ENCODE measurements around the gene TTC21B.

TTC21B gene

DNA sequence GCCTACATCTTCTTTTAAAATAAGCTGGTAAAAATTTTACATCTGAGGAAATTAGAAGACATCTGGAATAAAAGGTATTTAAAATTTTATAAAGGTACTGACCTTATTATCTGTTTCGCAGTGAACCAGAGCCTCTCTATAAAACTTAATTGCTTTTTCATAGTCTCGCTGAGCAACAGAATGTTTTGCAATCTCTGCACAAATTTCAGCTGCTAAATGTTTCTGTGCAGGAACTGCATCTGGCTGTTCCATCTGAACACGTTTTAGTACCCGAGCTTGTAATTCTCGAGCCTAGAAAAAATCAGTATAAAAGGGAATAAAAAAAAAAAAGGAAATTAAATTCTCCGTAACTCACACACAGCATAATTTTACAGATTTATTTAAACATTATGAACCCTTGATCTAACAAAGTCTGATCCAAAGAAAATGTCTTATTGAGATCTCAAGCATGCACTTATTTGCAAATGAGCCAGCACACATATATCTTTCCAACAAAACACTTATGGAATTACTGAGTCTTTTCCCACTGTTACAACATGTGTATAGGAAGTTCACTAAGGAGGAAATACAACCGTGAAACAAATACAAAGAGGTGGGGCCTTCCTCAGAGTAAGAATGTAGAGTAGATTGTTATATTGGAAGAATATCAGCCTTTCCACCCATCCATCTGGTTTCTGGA, 51.8 kb downstream of the TTC21B start:
- Histone ChIP-seq H3K27me3 (ENCODE audit: insufficient read depth, low read length) (no peaks in the 10 kb centered on the region), H3K4me3 (ENCODE audit: low read depth, low read length, poor library complexity, severe bottlenecking) (no peak overlapping the region), H3K9ac (ENCODE audit: low read length) (no peak overlapping the region), H3K4me2 (ENCODE audit: low read length) (no peak overlapping the region), H2AFZ (ENCODE audit: low read length) (no peak overlapping the region), H3K79me2 (ENCODE audit: insufficient read depth, low read length) (no peaks in the 10 kb centered on the region), H3K9me3 (ENCODE audit: low read length) (no peaks in the 10 kb centered on the region), H3K9me2 (ENCODE audit: low read depth, low read length) (no peaks in the 10 kb centered on the region), H4K20me1 (ENCODE audit: insufficient read depth, low read length) (no peaks in the 10 kb centered on the region), H3F3A (ENCODE audit: insufficient read depth, low read length) (no peaks in the 10 kb centered on the region), H3K27ac (ENCODE audit: low read depth, low read length, poor library complexity, severe bottlenecking) (no peak overlapping the region), H3K36me3 (ENCODE audit: insufficient read depth, low read length) (peaks cover 33% of the 10 kb centered on the region; the same call in 1 of the 2 replicates), H3K4me1 (ENCODE audit: insufficient read depth, low read length, severe bottlenecking) (no peaks in the 10 kb centered on the region)
- TF ChIP-seq, protein P1, sequence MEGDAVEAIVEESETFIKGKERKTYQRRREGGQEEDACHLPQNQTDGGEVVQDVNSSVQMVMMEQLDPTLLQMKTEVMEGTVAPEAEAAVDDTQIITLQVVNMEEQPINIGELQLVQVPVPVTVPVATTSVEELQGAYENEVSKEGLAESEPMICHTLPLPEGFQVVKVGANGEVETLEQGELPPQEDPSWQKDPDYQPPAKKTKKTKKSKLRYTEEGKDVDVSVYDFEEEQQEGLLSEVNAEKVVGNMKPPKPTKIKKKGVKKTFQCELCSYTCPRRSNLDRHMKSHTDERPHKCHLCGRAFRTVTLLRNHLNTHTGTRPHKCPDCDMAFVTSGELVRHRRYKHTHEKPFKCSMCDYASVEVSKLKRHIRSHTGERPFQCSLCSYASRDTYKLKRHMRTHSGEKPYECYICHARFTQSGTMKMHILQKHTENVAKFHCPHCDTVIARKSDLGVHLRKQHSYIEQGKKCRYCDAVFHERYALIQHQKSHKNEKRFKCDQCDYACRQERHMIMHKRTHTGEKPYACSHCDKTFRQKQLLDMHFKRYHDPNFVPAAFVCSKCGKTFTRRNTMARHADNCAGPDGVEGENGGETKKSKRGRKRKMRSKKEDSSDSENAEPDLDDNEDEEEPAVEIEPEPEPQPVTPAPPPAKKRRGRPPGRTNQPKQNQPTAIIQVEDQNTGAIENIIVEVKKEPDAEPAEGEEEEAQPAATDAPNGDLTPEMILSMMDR (IDR thresholded peaks at IDR 0.05; ENCODE audit: low read length), result no peak
- TF ChIP-seq EZH2 (IDR thresholded peaks at IDR 0.05; ENCODE audit: borderline replicate concordance, low read length), result no peak

GRCh38 chr2:165899311-165899710, 54.3 kb downstream of the TTC21B start:
- Histone ChIP-seq H2AFZ (ENCODE audit: low read length) (no peak overlapping the region), H3K9ac (ENCODE audit: low read length) (no peak overlapping the region), H3K4me1 (ENCODE audit: insufficient read depth, low read length, severe bottlenecking) (no peaks in the 10 kb centered on the region), H3K4me3 (ENCODE audit: low read depth, low read length, poor library complexity, severe bottlenecking) (no peak overlapping the region), H3K36me3 (ENCODE audit: insufficient read depth, low read length) (peaks cover 30% of the 10 kb centered on the region; the same call in 1 of the 2 replicates), H3F3A (ENCODE audit: insufficient read depth, low read length) (no peaks in the 10 kb centered on the region), H3K9me2 (ENCODE audit: low read depth, low read length) (no peaks in the 10 kb centered on the region), H3K27me3 (ENCODE audit: insufficient read depth, low read length) (no peaks in the 10 kb centered on the region), H3K4me2 (ENCODE audit: low read length) (no peak overlapping the region), H3K79me2 (ENCODE audit: insufficient read depth, low read length) (no peaks in the 10 kb centered on the region), H4K20me1 (ENCODE audit: insufficient read depth, low read length) (no peaks in the 10 kb centered on the region), H3K27ac (ENCODE audit: low read depth, low read length, poor library complexity, severe bottlenecking) (no peak overlapping the region), H3K9me3 (ENCODE audit: low read length) (no peaks in the 10 kb centered on the region)
- TF ChIP-seq EZH2 (IDR thresholded peaks at IDR 0.05; ENCODE audit: borderline replicate concordance, low read length), result no peak
- TF ChIP-seq, protein P1 (IDR thresholded peaks at IDR 0.05; ENCODE audit: low read length), result no peak

- Histone ChIP-seq H3K27ac (ENCODE audit: low read depth, low read length, poor library complexity, severe bottlenecking) (no peak overlapping the region), H3K79me2 (ENCODE audit: insufficient read depth, low read length) (no peaks in the 10 kb centered on the region), H3K9me2 (ENCODE audit: low read depth, low read length) (no peaks in the 10 kb centered on the region), H3K9me3 (ENCODE audit: low read length) (no peaks in the 10 kb centered on the region), H3K4me2 (ENCODE audit: low read length) (no peak overlapping the region), H3F3A (ENCODE audit: insufficient read depth, low read length) (no peaks in the 10 kb centered on the region), H2AFZ (ENCODE audit: low read length) (no peak overlapping the region), H3K9ac (ENCODE audit: low read length) (no peak overlapping the region), H3K4me3 (ENCODE audit: low read depth, low read length, poor library complexity, severe bottlenecking) (no peak overlapping the region), H4K20me1 (ENCODE audit: insufficient read depth, low read length) (no peaks in the 10 kb centered on the region), H3K27me3 (ENCODE audit: insufficient read depth, low read length) (no peaks in the 10 kb centered on the region), H3K4me1 (ENCODE audit: insufficient read depth, low read length, severe bottlenecking) (no peaks in the 10 kb centered on the region), H3K36me3 (ENCODE audit: insufficient read depth, low read length) (peaks cover 30% of the 10 kb centered on the region; the same call in 1 of the 2 replicates)
- TF ChIP-seq, protein P1 (IDR thresholded peaks at IDR 0.05; ENCODE audit: low read length), result no peak
- no peak for TF ChIP-seq EZH2 (IDR thresholded peaks at IDR 0.05; ENCODE audit: borderline replicate concordance, low read length)
These were observed 55.2 kb downstream of the TTC21B start for GRCh38 chr2:165898381-165898780.
